HCT116 (cell line): ENCODE measurements around the gene RAD9A.

Experiments
- CTCF ChIP-seq, 3 experiments: fragments of 200-600 bp in 1 of 3; sonication (generic) in 1 of 3; IDR thresholded peaks in 2 of 3; conservative IDR thresholded peaks in 1 of 3; 2 replicates each; pipeline ENCODE4 v1.5.1; 2012 to 2017; ENCODE audit warnings: low read depth in 2 of 3, low read length in 2 of 3, antibody characterized with exemption in 1 of 3, borderline replicate concordance in 1 of 3, control low read depth in 1 of 3, mild to moderate bottlenecking in 1 of 3, mixed read lengths in 1 of 3, mixed run types in 1 of 3, moderate library complexity in 1 of 3; ENCODE audit not compliant: insufficient read depth in 1 of 3
- EGR1 ChIP-seq: IDR thresholded peaks from 2 replicates; pipeline ENCODE4 v1.6.1; 2012; ENCODE audit warnings: low read depth
- EZH2phosphoT487 ChIP-seq: fragments of 200-600 bp; IDR thresholded peaks from 2 replicates; pipeline ENCODE4 v1.6.1; 2018; ENCODE audit warnings: antibody characterized with exemption, borderline replicate concordance
- FOSL1 ChIP-seq: IDR thresholded peaks from 2 replicates; pipeline ENCODE4 v1.6.1; 2012; ENCODE audit warnings: low read depth
- JUND ChIP-seq: IDR thresholded peaks from 2 replicates; pipeline ENCODE4 v1.6.1; 2012
- POLR2A ChIP-seq: IDR thresholded peaks from 2 replicates; pipeline ENCODE4 v1.7.0; 2011; ENCODE audit warnings: borderline replicate concordance; ENCODE audit not compliant: insufficient read depth, insufficient read length; ENCODE audit errors: extremely low read depth
- POLR2AphosphoS5 ChIP-seq: IDR thresholded peaks from 2 replicates; pipeline ENCODE4 v1.6.1; 2011; ENCODE audit warnings: mild to moderate bottlenecking, low read depth, low read length, moderate library complexity
- TCF7L2 ChIP-seq: IDR thresholded peaks from 2 replicates; pipeline ENCODE4 v1.7.0; 2011; ENCODE audit warnings: borderline replicate concordance, inconsistent platforms; ENCODE audit not compliant: insufficient read depth, insufficient read length; ENCODE audit errors: extremely low read depth
- ZBTB33 ChIP-seq: IDR thresholded peaks from 2 replicates; pipeline ENCODE4 v1.6.1; 2011; ENCODE audit warnings: mild to moderate bottlenecking, low read length, moderate library complexity; ENCODE audit not compliant: insufficient replicate concordance; ENCODE audit errors: extremely low read depth
- ZFX ChIP-seq: fragments of 450-650 bp; IDR thresholded peaks from 2 replicates; pipeline ENCODE4 v1.6.1; 2017
- ZNF274 ChIP-seq: fragments of 200-500 bp; sonication (Bioruptor generic); IDR thresholded peaks from 2 replicates; pipeline ENCODE4 v1.6.1; 2014; ENCODE audit warnings: mild to moderate bottlenecking, low read depth, low read length, inconsistent platforms

- TF ChIP-seq CTCF (IDR thresholded peaks at IDR 0.05 in 2 of 3, conservative IDR thresholded peaks at IDR 0.05 in 1 of 3; ENCODE audit: borderline replicate concordance in 1 of 3, insufficient read depth in 1 of 3, low read depth in 2 of 3, low read length in 2 of 3) = no peak
- no peak for TF ChIP-seq EZH2phosphoT487
- no peak for TF ChIP-seq POLR2AphosphoS5
- TF ChIP-seq TCF7L2 = no peak
- TF ChIP-seq ZBTB33 = no peak
- TF ChIP-seq JUND = no peak
- TF ChIP-seq ZNF274 = no peak
- TF ChIP-seq POLR2A = no peak
- TF ChIP-seq ZFX = no peak
- TF ChIP-seq FOSL1 = no peak
- TF ChIP-seq EGR1 = no peak
Measured at GRCh38 chr11:67397536-67397935, 5.8 kb downstream of the RAD9A start.
